Globus pallidus (tissue), 1 donor: ENCODE measurements around the gene IFT122.
A peak's percentile ranks its signal among the peaks of the same experiment; 100 is the strongest.

Source experiments
- DNase-seq: peaks from one replicate; pipeline ENCODE4 v3.0.0-alpha.2; 2015; ENCODE audit warnings: low spot score

IFT122 gene

DNA sequence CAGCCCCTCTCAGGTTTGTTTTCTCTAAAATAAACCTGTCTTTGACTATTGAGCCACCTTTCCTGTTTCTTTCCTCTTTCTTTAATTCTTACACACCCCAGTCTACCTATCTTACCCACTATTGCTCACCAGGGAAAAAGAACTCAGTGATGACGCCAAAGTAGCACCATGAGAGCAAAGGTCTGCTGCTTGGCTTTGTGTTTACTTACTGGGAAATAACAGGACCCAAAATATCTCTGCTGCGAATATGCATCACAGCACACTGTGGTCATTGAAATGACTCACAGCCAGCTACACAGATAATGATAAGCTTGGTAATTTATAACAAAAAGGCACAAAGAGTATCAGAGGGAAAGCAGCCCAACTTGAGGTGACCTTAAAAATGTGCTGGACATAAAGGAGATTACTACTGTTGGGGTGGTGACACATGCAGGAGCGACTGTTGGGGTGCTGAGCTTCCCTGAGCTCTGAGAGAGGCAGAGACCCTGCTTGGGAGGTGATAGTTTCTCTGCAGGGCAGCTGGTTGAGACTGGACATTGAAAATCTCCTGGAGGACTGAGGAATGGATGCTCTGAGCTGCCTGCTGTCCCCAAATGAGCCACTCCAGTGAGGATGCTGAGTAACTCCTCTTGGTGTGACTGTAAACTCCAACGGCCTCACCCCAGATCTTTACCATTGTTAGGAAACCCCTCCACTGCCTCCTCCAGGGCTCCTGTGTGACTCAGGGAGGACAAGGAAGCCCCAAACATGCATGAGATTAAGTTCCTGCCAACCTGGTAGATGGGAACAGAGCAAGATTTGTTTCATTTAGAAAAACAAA lies 26.1 kb upstream of the IFT122 start:
- DNase-seq = no peak

DNA sequence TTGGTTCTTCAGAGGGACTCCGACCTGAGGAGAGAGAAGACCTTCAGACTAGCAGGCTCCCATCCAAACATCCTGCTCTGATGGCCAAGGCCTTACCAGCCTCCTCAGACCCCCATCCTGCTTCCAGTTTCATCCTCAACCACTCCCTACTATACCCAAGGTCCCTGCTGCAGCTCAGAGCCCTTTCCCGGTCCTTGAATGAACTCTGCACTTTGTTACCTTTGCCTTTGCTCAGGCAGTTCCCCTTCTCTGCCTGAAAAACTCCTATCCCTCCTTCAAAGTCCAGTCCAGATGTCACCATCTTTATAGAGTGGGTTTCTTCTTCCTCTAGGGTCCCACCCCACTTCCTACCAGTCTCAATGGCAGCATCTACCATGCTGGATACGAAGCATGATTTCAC lies 24.6 kb upstream of the IFT122 start:
- no peak for DNase-seq

DNA sequence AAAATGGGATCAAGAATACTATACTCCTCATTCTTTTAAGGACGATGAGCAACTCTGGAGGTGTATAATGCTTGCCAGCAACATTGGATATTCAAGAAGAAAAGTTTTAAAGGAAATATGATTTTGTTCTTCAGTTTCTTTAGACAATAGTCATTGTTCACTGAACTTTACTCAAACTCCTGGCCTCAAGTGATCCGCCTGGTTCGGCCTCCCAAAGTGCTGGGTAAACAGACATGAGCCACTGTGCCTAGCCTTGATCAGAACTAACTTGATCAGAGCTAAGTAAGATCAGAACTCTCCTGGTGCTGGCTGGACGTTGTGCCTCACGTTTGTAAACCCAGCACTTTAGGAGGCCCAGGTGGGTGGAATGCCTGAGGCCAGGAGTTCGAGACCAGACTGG lies 24.2 kb upstream of the IFT122 start:
- no peak for DNase-seq

DNA sequence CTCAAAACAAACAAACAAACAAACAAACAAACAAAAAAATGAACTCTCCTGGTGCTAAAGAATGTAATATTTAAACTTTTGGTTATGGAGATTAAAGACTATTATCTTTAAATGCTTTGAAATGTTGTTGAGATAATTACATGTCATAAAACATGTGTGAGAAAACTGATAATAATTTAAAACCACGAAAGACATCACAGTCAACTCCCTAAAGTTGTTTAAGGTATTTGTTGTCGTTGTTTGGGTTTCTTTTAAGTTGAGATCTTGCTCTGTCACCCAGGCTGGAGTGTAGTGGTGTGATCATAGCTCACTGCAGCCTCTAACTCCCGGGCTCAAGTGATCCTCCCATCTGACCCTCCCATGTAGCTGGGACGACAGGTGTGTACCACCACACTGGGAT lies 23.6 kb upstream of the IFT122 start:
- DNase-seq = no peak

DNA sequence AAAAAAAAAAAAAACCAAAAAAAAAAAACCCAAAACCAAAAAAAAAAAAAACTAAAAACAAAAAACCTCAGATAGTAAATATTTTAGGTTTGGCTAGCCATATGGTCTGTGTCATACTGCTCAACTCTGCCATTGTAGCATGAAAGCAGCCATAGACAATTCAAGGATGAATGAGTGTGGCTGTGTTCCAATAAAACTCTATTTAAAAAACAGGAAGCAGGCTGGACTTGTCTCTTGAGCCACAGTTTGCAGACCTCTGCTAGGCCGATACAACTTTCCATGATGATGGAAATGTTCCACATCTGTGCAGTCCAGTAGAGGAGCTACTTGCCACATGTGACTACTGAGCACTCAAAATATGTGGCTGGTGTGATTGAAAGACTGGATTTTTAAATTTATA lies 22.7 kb upstream of the IFT122 start:
- DNase-seq = no peak

DNA sequence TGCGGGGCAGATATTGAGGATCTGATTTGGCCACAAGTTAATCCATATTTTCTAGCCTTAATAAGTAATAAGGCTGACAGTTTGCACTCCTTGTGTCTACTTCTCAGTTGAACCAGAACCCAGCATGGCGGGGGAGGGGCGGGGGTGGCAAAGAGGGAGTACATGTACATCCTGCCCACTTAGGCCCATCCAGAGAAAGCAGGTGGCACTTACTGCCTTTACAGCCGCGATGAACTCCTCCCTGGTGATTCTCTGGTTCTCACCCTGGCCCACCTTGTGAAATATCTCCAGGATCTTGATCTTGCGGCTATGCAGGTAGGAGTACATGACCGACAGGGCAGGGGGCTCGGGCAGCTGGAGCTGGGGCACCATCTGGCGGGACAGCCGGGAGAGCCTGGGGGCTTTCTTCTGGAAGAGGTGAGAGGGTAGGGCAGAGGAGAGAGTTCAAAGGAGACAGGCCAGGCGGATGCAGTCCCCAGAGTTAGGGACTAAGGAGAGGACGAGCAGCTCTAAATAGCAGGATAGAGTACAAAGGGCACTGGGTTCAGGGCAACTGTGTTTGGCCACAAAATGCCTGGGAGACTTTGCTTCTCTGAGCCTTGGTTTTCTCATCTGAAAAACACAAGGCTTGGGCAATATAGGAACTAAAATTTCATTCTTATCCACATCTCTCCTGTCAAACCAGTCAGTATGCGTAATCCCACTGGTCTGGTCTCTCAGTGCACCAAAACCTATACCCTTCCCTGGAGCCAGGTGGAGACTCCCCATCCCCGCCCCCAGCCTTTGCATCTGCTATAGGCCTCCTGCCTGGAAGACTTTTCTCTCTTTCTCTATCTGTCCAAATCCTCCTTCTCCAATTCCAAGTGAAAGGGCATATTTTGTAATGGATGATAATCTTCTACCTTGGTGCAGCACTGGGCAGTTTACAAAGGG lies 21.7 kb upstream of the IFT122 start:
- DNase-seq = no peak

DNA sequence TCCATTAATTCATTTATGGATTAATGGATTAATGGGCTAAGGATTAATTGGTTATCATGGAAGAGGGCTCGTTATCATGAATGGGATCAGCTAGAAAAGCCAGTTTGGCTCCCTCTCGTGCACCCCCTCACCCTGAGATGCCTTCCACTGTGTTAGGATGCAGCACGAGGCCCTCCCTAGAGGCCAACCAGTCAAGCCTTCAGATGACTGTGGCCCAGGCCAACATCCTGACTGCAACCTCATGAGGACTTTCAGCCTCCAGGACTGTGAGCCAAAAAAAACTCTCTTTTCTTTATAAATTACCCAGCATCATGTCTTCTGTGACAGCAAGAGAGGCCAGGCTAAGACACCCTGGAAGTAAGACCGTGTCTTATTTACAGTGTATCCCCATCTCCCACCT lies 20.5 kb upstream of the IFT122 start:
- DNase-seq = no peak

DNA sequence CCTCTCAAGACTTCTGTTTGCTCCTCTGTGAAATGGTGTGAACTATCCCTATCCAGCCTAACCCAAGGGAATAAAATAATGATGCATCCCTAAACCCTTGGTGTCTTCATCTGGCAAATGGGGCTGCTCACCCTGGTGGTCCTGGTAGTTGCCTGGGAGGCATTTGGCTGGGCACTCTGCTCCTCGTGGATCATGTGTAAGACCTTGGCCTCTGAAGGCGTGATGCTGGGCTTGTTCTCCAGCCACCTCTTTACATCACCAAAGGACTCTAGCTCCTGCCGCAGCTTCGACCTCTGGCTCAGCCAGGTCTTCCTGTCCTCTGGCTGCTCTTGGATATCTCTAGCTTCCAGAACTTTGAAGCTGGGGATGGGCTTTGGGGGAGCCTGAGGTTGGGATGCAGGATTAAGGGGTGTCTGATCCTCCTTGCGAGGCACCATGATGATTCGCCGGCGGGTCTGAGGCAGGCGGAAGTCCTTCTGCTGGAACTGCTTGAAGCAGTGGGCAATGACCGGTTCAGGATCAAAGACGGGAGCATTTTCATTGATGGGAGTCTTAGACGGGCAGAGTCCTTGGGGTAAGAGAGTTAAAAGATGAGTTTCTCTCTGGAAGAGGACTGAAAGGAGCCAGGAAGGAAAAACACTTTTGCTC lies 18.7 kb upstream of the IFT122 start:
- DNase-seq = no peak

DNA sequence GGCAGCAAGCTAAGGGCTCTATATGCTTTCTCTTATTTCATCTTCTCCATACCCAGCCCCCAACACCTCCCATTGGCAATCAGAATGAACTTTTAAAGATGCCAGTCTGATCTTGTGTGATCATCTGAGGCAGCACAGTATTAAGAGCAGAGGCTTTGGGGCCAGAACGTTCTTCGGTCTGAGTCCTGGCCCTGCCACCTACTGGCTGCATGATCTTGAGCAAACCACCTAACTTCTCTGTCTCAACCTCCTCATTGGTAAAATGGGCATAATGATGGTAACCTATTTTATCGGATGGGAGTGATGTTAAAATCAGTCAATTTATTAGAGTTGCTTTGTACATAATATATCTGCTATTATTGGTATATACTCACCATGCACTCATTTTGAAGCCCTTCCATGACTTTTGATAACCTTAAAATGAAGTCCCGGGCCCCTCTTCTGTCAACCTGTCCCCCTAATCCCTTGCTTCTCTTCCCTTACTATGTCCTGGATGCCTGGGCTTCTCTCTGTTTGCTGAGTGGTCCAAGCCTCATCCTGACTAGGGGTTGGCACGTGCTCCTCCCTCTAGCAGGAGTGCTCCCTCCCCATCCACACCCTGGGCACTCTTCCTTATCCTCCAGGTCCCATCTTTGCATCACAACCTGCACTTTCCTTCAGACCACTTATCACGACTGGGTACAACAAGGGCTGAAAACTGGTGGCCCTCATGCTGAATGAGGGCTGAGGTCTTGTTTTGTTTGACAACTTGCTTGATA lies 17.9 kb upstream of the IFT122 start:
- DNase-seq = no peak

DNA sequence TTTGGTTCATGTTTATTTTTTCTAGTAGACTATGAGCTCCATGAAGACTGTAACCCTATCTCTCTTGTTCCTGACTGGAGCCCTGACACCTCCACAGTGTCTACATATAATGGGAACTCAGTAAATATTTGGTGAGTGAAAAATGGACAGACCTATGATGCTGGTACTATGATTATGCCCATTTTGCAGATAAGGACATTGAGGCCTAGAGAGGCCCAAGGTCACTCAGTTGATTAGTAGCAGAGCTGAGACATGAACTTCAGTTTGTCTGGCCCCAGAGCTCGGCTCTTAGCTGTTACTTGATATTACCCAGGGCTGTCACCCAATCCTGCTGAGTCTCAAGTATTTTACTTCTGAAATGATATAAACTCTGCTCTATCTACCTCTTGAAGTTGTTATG lies 17.1 kb upstream of the IFT122 start:
- DNase-seq = no peak

DNA sequence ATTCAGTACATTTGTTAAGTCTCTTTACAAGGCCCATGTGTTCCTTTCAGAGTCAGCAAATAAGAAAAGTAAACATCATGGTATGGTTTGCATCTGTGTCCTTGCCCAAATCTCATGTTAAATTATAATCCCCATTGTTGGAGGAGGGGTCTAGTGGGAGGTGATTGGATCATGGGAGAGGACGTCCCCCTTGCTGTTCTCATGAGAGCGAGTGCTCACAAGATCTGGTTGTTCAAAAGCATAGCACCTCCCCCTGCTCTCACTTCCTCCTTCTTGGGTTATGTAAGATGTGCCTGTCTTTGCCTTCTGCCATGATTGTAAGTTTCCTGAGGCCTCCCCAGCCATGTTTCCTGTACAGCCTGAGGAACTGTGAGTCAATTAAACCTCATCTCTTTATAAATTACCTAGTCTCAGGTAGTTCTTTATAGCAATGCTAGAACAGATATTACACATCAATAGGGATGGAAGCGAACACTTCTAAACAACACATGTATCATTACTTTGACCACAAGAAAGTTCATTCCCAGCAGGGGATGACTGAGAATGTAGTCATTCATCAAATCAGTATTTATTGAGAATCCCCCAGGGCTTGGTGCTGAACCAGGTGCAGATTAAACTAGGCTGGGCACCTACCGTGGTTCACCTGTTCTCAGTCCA lies 15.7 kb upstream of the IFT122 start:
- no peak for DNase-seq

DNA sequence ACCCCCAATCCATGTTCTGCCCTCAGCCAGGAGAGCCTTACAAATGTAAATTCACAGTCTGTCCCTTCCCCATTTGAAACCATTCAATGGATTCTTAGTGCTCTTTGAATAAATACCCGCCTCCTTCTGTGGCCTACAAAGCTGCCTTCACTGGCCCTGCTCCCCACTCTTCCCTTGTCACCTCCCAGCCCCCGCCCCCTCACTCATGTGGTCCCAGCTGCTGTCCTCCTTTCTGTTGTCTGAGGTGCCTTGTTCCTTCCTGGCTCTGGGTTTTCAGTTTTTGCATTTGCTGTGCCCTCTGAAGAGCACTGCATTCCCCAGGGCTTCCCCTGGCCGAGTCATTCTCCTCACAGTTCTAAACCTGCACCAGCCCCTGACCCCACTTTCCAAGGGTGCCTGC lies 14.8 kb upstream of the IFT122 start:
- no peak for DNase-seq

DNA sequence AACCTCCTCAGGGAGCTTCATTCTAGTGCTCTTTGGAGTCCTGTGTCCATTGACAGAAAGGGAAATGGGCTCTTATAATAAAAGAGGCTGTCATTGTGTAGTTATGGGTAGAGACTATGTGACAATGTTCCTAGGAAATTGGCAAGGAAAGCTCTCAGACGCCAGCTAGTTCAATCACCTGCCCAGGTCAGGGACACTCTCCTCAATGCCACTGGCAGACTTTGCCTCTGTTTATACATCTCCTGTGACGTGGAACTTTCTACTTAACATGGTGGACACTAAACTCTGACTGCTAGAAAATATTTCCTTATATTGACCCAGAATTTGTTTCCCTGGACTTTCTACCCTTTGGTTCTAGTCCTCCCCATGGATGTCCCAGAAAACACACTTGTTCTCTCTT lies 14.4 kb upstream of the IFT122 start:
- no peak for DNase-seq

DNA sequence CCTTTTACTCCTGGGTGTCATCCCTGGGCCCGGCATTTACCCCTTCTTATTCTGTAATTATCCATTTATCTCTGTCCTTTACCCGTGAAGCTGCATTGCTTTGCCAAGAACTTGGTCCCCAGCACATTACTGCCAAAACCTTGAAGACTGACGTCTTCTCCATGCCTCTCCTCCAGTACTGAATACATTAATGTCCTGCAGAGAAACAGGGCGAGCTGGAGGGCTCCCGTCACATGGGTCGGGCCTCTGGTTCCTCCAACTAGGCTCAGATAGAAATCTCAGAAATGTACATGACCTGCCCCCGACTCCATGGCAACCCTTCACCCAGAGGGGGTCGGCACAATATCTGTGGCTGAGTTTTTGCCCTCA lies 12.0 kb upstream of the IFT122 start:
- DNase-seq = no peak

DNA sequence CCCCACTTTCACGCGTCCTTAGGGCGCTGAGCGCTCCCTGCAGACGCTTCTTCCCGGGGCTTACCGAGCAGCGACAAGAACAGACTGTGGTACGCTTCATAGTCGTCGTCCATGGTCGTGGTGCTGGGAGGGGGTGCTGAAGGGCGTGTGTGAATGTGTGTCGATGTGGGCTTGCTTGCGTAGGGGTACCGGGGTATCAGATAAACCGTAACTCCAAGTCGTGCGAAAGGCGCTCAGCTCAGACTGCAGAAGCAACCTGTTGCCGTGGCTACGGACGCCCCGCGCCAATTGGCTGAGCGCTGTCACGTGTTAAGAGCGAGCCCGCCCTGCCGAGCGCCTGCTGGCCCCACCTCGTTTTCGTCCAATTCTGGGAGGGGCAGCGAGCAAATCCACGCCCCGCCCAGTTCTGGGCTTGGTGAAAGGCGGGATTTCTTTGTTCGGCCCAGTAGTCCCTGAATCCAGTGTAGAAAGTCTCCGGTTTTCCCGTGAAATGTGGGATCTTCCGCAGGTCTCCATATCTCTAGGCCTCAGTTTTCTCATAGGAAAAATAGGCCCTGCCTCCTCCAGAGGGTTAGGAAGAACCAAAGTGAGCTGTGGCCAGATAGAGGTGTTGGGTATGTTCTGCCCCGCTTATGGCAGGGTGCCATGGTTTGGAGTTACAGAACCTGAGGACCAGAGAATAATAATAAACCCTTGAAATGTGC lies 11.5 kb upstream of the IFT122 start, which contains the start of gene EFCAB12:
EFCAB12 (minus strand) TSS at position 261 of the 704 bp plus-strand sequence; CDS start at position 113, 148 bp downstream.
- DNase-seq = peak; percentile 96

DNA sequence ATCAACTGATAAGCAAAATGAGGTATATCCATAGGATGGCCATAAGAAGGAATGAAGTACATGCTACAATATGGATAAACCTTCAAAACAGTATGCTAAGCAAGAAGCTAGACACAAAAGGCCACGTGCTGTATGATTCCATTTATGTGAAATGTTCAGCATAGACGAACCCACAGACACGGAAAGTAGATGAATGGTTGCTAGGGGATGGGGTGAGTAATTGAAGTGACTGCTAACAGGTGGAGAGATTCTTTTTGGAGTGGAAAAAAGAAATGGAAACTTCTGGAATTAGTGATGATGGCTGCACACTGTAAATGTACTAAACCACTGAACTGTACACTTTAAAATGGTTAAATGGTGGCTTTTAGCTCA lies 11.0 kb upstream of the IFT122 start:
- DNase-seq = no peak

DNA sequence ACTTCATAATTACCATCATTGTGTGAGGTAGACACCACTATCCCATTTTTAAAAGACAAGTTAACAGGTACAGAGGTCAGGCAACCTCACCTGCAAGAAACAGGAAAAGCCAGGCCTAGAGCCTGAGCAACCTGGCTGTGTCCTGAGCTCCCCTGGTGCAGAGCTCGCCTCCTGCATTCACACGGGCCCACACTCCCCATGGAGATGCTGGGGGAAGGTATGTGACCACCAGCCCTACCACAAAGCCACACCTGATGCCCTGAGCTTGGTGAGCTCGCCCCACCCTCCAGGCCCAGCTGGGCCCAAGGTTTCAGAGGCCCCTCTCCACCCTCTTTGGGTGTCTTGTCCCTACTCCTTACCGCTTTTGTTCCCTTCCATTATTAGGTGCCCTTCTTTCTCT lies 10.4 kb upstream of the IFT122 start:
- DNase-seq = no peak

DNA sequence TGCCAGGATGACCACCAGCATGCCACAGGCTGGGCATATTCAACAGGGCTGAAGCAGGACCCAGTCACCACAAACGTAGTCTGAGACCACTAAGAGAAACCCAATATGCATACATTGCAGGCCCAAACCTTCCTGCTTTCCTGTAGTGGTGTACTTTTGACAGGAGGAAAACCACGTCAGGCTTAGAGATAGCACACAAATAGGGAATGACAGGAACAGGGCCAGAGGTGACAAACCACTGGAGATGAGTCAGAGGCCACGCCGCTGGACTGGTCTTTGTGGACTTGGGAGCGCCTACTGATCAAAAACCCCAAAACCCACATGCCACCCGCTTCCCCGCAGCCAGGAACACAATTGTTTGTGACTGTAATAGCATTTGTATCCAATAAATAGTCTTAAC lies 8.0 kb upstream of the IFT122 start:
- no peak for DNase-seq

DNA sequence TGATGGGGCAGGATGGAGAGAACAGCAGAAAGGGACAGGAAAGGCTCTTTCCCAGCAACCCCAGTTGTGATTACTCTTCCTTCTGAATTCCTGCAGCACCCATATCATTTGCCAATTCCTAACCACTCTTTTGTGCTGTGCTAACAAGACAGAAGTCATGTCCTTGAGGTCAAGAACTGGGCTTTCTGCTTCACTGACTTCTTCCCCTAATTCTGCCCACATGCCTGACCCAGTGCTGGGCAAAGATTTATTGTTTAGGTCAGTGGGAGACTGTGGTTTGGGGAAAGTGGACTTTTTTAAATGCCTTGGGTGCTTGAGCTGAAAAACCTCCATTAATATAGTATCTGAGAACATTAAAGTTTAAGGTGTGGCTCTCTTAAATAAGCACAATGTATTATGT lies 7.4 kb upstream of the IFT122 start:
- DNase-seq = no peak

DNA sequence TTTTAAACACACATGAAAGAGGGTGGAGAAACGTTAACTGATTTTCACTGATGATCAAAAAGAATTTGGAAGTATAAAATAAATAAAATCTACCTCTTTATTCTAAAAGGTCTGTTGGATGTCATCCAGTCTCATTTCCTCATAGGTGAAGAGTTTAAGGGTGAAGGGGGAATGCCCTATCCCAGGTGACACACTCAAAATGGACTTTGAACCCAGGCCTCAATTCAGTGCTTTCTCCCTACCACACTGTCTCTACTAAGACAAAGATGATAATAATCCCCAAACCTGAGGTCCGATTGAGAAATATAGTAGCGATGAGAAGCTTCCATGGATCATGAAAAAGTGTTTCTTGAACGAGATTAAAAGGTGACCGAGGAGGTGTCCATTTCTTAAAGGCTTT lies 6.5 kb upstream of the IFT122 start:
- no peak for DNase-seq

DNA sequence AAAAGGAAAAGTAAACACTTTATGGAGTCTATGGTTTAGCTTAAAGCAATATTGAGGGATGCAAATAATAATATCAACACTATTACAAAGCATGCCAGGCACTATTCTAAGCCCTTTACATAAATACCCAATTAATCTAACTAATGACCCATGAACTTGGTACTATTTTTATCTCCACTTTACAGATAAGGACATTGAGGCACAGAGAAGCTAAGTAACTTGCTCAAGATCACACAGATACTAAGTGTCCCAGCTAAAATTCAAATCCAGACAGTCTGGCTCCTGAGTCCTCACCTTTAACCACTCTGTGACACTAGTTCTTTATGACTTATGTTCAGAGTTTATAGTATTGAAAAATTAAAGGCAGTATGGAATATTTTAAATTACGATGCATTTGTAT lies 5.9 kb upstream of the IFT122 start:
- no peak for DNase-seq
